ENCODE data around the gene MTARC2.
A peak's percentile ranks its signal among the peaks of the same experiment; 100 is the strongest.
"Not testable (repeated sequence)": the region's sequence is repeated elsewhere in the genome, so short reads cannot be mapped to it uniquely, and the experiment has no call there.

The MTARC2 gene

DNA sequence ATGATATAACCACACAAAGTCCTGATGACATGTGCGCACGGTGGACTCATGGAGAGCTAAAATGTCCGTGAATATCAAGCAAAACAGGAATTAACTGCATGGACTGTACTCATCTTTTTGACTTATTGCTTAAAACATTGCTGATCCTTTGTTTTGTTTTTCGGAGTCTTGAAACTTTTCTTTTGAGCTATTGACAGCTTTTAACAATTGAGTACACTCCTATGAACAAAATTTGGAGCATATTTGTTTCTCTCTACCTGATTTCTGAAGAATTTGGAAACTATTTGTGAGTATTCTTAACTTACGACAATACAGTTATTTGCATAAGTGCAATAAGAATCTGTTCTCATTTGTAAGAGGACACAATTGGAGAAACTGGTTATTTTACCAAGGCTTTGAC, 32.1 kb upstream of the MTARC2 start:
- H3K36me3 Mint-ChIP-seq (ENCODE audit: low read depth); H3K4me1 Mint-ChIP-seq (ENCODE audit: low read depth); H3K27ac Mint-ChIP-seq; H3K4me3 Mint-ChIP-seq; H3K9me3 Mint-ChIP-seq; H3K27me3 Mint-ChIP-seq (ENCODE audit: low read depth): not testable (repeated sequence)

GRCh38 chr1:220717800-220718640, 30.1 kb upstream of the MTARC2 start:
- Mint-ChIP-seq H3K27me3 (ENCODE audit: low read depth) (peaks cover 9% of the 10 kb centered on the region), H3K36me3 (ENCODE audit: low read depth) (no peaks in the 10 kb centered on the region), H3K9me3 (no peaks in the 10 kb centered on the region), H3K4me1 (ENCODE audit: low read depth) (no peaks in the 10 kb centered on the region), H3K27ac (no peak overlapping the region), H3K4me3 (no peak overlapping the region)

GRCh38 chr1:220721266-220721665, 26.9 kb upstream of the MTARC2 start:
- not testable (repeated sequence) for H3K9me3 Mint-ChIP-seq; H3K4me1 Mint-ChIP-seq (ENCODE audit: low read depth); H3K27me3 Mint-ChIP-seq (ENCODE audit: low read depth); H3K4me3 Mint-ChIP-seq; H3K27ac Mint-ChIP-seq; H3K36me3 Mint-ChIP-seq (ENCODE audit: low read depth)

- no peaks in the 10 kb centered on the region for H3K9me3 Mint-ChIP-seq
- no peaks in the 10 kb centered on the region for H3K36me3 Mint-ChIP-seq (ENCODE audit: low read depth)
- no peaks in the 10 kb centered on the region for H3K4me1 Mint-ChIP-seq (ENCODE audit: low read depth)
- no peak overlapping the region for H3K4me3 Mint-ChIP-seq
- peaks cover 9% of the 10 kb centered on the region for H3K27me3 Mint-ChIP-seq (ENCODE audit: low read depth)
- no peak overlapping the region for H3K27ac Mint-ChIP-seq
Observed at GRCh38 chr1:220726634-220727033, 21.5 kb upstream of the MTARC2 start.

DNA sequence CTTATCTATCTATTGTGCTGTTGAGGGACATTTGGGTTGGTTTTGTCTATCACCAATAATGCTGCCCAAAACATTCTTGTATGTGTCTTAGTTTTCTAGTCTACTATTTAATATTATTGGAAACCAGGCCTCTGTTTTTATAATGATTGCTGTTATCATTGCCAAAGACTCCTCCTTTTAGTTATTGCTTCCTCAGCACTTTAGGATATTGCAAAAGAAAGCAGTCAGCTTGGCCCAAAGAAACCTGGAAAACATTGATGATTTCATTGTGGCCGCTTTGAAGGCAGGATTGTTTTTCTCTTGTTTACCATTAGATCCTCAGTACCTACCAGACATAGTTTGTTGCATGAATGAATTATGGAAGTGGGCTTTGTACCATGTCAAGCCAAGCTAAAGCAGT, 20.6 kb upstream of the MTARC2 start:
- H3K27ac Mint-ChIP-seq, result no peak overlapping the region
- no peaks in the 10 kb centered on the region for H3K9me3 Mint-ChIP-seq
- no peaks in the 10 kb centered on the region for H3K36me3 Mint-ChIP-seq (ENCODE audit: low read depth)
- no peak overlapping the region for H3K4me3 Mint-ChIP-seq
- no peaks in the 10 kb centered on the region for H3K4me1 Mint-ChIP-seq (ENCODE audit: low read depth)
- peaks cover 9% of the 10 kb centered on the region for H3K27me3 Mint-ChIP-seq (ENCODE audit: low read depth)

DNA sequence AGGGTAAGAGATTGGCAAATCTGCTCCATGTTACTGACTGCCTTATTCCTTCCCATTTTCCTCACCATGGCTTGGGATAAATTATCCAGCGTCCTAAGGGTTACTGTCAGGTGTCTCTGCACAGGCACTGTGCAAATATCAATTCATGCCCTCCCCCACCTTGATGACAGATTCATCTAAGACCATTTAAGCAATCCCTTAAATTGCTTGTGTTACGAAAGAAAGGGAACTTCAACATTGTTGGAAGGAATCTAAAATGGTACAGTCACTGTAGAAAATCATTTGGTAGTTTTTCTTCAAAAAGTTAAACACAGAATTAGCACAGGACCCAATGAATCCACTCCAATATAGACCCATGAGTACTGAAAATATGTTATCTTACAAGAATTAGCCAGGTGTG, 17.6 kb upstream of the MTARC2 start:
- Mint-ChIP-seq H3K9me3 (no peaks in the 10 kb centered on the region), H3K27me3 (ENCODE audit: low read depth) (peaks cover 14% of the 10 kb centered on the region), H3K27ac (no peak overlapping the region), H3K36me3 (ENCODE audit: low read depth) (no peaks in the 10 kb centered on the region), H3K4me3 (no peak overlapping the region), H3K4me1 (ENCODE audit: low read depth) (peaks cover 3% of the 10 kb centered on the region)

DNA sequence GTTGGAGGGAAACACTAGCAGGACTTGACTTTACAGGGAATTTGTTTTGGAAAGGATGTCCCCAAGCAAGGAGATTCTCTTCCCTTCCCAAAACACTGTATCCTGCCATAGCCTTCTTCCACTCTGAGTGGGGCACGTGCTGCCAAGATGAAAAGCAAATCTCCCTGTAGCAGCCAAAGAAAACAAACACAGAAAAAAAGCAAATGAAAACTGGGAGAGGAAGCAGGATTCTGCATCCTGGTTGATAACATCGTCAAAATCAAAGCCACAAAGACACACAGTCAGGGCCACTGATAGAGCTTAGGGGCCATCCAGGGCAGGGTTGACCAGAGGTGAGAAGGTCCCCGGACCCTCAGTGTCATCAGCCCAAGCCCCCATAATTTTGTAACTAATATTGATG, 16.0 kb upstream of the MTARC2 start:
- H3K27ac Mint-ChIP-seq, result no peak overlapping the region
- H3K36me3 Mint-ChIP-seq (ENCODE audit: low read depth), result no peaks in the 10 kb centered on the region
- no peak overlapping the region for H3K4me3 Mint-ChIP-seq
- H3K27me3 Mint-ChIP-seq (ENCODE audit: low read depth), result peaks cover 11% of the 10 kb centered on the region
- peaks cover 3% of the 10 kb centered on the region for H3K4me1 Mint-ChIP-seq (ENCODE audit: low read depth)
- H3K9me3 Mint-ChIP-seq, result no peaks in the 10 kb centered on the region

DNA sequence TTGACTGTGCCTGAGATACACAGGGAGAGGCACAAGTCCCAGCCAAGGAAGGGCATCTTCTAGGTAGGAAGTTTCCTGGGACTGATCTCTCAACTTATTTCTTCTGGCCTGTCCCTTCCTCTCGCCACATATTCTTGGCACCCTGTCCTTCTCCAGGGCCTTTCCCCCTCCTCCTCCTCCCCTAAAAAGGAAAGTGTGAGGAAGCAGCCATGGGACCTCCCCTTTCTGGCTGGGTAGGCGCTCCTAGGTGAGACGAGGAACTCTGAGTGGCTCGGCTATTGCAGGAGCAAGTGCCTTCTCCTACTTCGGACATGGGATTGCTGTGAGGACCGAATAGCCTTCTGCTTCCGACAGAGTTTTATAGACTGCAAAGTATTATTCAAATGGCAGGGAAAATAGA, 15.5 kb upstream of the MTARC2 start:
- Mint-ChIP-seq H3K27ac (no peak overlapping the region), H3K27me3 (ENCODE audit: low read depth) (peaks cover 12% of the 10 kb centered on the region), H3K4me3 (no peak overlapping the region), H3K4me1 (ENCODE audit: low read depth) (peaks cover 3% of the 10 kb centered on the region), H3K36me3 (ENCODE audit: low read depth) (no peaks in the 10 kb centered on the region), H3K9me3 (no peaks in the 10 kb centered on the region)

DNA sequence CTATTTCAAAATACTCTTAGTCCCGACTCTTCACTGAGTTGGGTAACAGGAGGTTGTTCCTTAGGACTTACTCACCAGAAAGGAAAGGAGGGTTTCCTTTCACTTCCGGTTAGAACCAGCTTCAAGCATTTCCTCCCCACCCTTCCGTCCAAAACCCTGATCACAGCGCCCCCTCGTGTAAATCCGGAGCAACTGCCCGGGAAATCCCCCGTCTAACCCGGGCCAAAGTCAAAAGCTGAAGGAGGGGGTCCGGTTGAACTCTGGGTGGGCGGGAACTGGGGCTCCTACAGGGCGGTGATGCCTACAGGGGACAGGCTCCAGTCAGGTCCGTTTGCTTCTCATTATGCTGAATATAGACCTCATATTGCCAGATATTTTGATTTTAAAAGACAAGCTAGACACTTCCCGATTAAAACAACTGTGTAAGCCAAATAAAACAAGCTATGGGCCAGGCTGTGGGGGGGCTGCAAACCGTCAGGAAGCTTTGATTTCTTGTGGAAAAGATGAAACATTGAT, 15.0 kb upstream of the MTARC2 start:
- no peak overlapping the region for H3K27ac Mint-ChIP-seq
- peaks cover 3% of the 10 kb centered on the region for H3K4me1 Mint-ChIP-seq (ENCODE audit: low read depth)
- H3K36me3 Mint-ChIP-seq (ENCODE audit: low read depth), result no peaks in the 10 kb centered on the region
- peak overlapping the region; percentile 11 for H3K4me3 Mint-ChIP-seq
- no peaks in the 10 kb centered on the region for H3K9me3 Mint-ChIP-seq
- peaks cover 12% of the 10 kb centered on the region for H3K27me3 Mint-ChIP-seq (ENCODE audit: low read depth)

DNA sequence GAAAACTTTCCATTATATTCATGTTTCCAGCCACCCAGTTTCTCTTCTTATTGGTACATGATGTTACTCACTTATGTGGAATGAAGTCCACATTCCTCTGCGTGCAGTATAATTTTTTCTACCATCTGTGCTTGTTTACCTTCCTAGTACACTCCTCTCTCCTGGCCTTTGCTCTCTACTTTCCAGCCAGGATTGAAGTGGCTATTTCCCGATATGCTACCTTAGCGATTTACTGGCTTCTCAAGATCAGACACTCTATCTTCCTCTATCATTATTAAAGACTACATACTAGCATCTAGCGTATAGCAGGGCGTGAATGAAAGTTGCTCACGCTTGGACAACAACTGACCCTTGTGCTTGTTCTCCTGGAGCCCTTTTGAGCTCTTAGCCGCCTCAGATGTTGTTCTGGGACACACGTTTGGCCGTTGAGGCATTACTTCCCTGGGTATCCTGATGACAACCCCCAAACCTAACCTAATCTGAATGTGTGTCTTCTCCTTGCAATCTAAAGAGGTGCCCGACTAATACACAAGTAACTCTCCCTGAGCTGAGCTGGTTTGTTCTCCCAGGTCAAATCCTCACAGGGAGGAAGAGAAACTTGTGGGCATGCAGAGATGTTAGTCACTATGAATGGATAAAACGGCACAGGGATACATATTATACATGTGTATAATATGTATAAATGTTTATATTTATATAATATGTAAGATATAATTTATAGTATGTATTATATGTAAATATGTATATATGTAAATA, 13.4 kb upstream of the MTARC2 start:
- Mint-ChIP-seq H3K4me1 (ENCODE audit: low read depth) (peaks cover 3% of the 10 kb centered on the region), H3K4me3 (no peak overlapping the region), H3K9me3 (no peaks in the 10 kb centered on the region), H3K27me3 (ENCODE audit: low read depth) (peaks cover 17% of the 10 kb centered on the region), H3K27ac (no peak overlapping the region), H3K36me3 (ENCODE audit: low read depth) (no peaks in the 10 kb centered on the region)

DNA sequence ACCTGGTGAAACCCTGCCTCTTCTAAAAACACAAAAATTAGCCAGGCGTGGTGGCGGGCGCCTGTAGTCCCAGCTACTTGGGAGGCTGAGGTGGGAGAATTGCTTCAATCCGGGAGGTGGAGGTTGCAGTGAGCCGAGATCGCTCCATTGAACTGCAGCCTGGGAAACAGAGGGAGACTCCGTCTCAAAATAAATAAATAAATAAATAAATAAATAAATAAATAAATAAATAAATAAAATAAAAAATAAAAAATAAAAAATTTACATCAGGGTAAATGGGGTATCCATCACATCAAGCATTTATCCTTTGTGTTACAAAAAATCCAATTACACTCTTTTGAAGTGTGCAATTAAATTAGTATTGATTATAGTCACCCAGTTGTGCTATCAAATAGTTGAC, 11.8 kb upstream of the MTARC2 start:
- H3K4me3 Mint-ChIP-seq; H3K9me3 Mint-ChIP-seq; H3K4me1 Mint-ChIP-seq (ENCODE audit: low read depth); H3K27ac Mint-ChIP-seq; H3K36me3 Mint-ChIP-seq (ENCODE audit: low read depth): not testable (repeated sequence)
- H3K27me3 Mint-ChIP-seq (ENCODE audit: low read depth), result peaks cover 25% of the 10 kb centered on the region

- Mint-ChIP-seq H3K27me3 (ENCODE audit: low read depth) (peaks cover 33% of the 10 kb centered on the region), H3K36me3 (ENCODE audit: low read depth) (peaks cover 1% of the 10 kb centered on the region), H3K9me3 (no peaks in the 10 kb centered on the region), H3K27ac (no peak overlapping the region), H3K4me3 (no peak overlapping the region), H3K4me1 (ENCODE audit: low read depth) (no peaks in the 10 kb centered on the region)
Observed at GRCh38 chr1:220741349-220741748, 6.8 kb upstream of the MTARC2 start.

DNA sequence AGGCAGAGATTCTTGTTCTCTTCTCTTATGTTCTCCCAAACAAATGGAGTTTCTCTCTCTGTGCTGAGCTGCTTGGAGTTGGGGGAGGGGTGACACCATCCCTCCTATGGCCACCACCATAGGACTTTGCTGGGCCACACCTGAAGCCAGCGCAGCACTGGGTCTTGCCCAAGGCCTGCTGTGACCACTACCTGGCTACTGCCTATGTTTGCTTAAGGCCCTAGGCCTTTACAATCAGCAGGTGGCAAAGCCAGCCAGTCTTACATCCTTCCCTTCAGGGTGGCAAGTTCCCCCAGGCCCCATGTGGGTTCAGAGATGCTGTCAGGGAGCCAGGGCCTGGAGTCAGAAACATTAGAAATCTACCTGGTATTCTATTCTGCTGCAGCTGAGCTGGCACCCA, 6.3 kb upstream of the MTARC2 start:
- H3K4me1 Mint-ChIP-seq (ENCODE audit: low read depth), result no peaks in the 10 kb centered on the region
- no peak overlapping the region for H3K27ac Mint-ChIP-seq
- peaks cover 38% of the 10 kb centered on the region for H3K27me3 Mint-ChIP-seq (ENCODE audit: low read depth)
- H3K9me3 Mint-ChIP-seq, result no peaks in the 10 kb centered on the region
- H3K4me3 Mint-ChIP-seq, result no peak overlapping the region
- peaks cover 1% of the 10 kb centered on the region for H3K36me3 Mint-ChIP-seq (ENCODE audit: low read depth)

DNA sequence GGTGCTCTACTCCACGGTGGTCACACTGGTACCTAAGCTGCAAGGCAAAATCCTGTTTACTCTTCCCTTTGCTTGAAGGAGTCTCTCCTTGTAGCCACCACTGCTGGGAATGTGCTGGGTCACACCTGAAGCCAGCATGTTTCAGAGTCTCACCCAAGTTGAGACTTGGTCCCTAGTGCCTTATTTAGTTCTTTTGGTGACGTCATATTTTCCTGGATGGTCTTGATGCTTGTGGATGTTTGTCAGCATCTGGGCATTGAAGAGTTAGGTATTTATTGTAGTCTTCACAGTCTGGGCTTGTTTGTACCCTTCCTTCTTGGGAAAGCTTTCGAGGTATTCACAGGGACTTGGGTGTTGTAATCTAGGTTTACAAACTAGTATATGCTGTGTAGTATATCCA, 5.6 kb upstream of the MTARC2 start:
- no peaks in the 10 kb centered on the region for H3K4me1 Mint-ChIP-seq (ENCODE audit: low read depth)
- H3K27ac Mint-ChIP-seq, result no peak overlapping the region
- H3K9me3 Mint-ChIP-seq, result no peaks in the 10 kb centered on the region
- peaks cover 42% of the 10 kb centered on the region for H3K27me3 Mint-ChIP-seq (ENCODE audit: low read depth)
- H3K4me3 Mint-ChIP-seq, result no peak overlapping the region
- peaks cover 1% of the 10 kb centered on the region for H3K36me3 Mint-ChIP-seq (ENCODE audit: low read depth)

- Mint-ChIP-seq H3K27ac (no peak overlapping the region), H3K36me3 (ENCODE audit: low read depth) (peaks cover 1% of the 10 kb centered on the region), H3K27me3 (ENCODE audit: low read depth) (peaks cover 63% of the 10 kb centered on the region), H3K4me1 (ENCODE audit: low read depth) (peaks cover 6% of the 10 kb centered on the region), H3K4me3 (no peak overlapping the region), H3K9me3 (no peaks in the 10 kb centered on the region)
Observed at GRCh38 chr1:220746851-220747250, 1.3 kb upstream of the MTARC2 start.

Data from T-helper 1 cell treated with Interleukin-12 subunit alpha and Interleukin-12 subunit beta and Interleukin-4 antibody, amounts not matched to agents 30 μg/mL and 1 μg/mL, for 36 hours (primary cell).